GM10248 (cell line): ENCODE data around the gene ST8SIA6.

Source experiments
- CTCF ChIA-PET: fragments of 300-600 bp; sonication (Branson Sonifier 250); formaldehyde crosslinking; extraction: SDS; loops from one replicate; lab custom pipeline; 2021; ENCODE audit warnings: antibody characterized with exemption; lab: Yijun Ruan, JAX
- POLR2A ChIA-PET: fragments of 350-650 bp; sonication (Branson Sonifier 250); formaldehyde crosslinking; extraction: SDS; loops from one replicate; lab custom pipeline; 2020; ENCODE audit warnings: antibody characterized with exemption; lab: Yijun Ruan, JAX
- DNase-seq: peaks from one replicate; pipeline ENCODE4 v3.0.0; 2012; ENCODE audit errors: extremely low spot score
- CTCF ChIP-seq: IDR thresholded peaks from 2 replicates; pipeline ENCODE4 v1.5.1; 2012; ENCODE audit warnings: mild to moderate bottlenecking, low read depth; ENCODE audit errors: extremely low read depth, missing control alignments, control extremely low read depth

Gene ST8SIA6

GRCh38 chr10:17435187-17435586 lies 19.2 kb downstream of the ST8SIA6 start:
- CTCF ChIA-PET = interaction anchor here (1.2 kb wide), 1 partner anchor 9 kb away, joined by 5 read pairs; no protein-coding TSS in a partner anchor
- POLR2A ChIA-PET = no interaction called here
- no peak for DNase-seq
- no peak for TF ChIP-seq CTCF

DNA sequence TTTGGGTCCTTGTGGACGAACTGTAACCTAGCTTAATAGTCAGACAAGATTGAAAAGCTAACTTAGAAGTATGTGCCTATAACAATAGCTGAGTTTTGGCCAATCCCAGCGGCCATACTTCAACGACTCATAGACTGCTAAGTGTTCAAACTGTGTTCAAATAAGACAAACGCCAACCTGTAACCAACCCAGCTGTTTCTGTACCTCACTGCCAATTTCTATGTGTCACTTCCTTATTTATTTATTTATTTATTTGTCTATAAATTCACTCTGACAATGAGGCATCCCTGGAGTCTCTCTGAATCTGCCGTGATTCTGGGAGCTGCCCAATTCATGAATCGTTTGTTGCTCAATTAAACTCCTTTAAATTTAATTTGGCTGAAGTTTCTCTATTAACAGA lies 21.7 kb downstream of the ST8SIA6 start:
- ChIA-PET CTCF (interaction anchor here (1.2 to 1.4 kb wide), 3 partner anchors 8 to 24 kb away, joined by 4 to 5 read pairs (median 4); no protein-coding TSS in a partner anchor), POLR2A (no interaction called here)
- TF ChIP-seq CTCF = no peak
- DNase-seq = no peak

DNA sequence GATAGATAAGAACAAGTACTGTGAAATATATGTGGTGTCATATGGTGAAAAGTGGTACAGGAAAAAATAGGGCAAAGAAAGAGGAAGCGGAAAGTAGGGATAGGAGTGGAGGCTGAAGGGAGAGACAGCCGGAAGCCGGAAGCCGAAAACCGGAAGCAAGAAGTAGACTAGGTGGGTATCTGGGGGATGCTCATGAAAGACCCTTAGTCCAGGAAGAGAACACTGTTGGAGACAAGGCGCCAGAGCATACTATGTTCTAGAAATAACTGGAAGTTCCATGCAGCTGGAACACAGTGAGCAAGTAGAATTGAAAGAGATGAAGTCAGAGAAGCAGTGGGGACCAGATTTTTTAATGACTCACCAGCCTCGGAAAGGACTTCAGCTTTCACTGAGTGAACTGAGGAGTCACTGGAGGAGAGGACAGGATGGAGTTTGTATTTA lies 22.5 kb downstream of the ST8SIA6 start:
- ChIA-PET POLR2A (no interaction called here), CTCF (interaction anchor here (1.5 kb wide), 1 partner anchor 25 kb away, joined by 3 read pairs; no protein-coding TSS in a partner anchor)
- no peak for DNase-seq
- no peak for TF ChIP-seq CTCF

DNA sequence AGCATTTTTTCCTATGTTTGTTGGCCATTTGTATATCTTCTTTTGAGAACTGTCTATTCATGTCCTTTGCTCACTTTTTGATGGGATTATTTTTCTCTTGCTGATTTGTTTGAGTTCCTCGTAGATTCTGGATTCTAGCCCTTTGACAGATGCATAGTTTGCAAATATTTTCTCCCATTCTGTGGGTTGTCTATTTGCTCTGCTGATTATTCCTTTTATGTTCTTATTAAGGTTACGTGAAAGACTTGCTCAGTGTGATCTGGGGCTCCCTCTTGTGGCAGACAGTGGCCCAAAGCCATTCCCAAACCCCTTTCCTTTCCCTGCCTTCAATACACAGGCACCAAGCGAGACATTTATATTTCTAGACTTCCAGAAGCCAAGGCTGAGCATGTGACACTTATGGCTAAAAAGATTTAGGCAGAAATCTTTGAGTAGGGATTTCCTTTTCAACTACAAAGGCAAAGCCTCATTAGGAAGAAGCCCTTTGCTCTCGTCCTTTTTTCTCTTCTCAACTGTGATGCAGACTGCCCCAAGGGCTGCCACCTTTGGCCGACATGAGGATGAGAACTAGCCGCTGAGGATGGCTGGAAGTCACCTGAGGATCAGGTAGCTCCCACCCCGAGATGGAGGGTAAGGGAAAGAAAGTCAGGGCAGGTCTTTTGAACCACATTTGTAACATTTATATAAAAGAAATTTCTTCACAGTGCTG lies 23.6 kb downstream of the ST8SIA6 start:
- ChIA-PET POLR2A (no interaction called here), CTCF (interaction anchor here (1.5 to 1.6 kb wide), 2 partner anchors 26 to 588 kb away, joined by 3 read pairs; no protein-coding TSS in a partner anchor)
- peak; percentile 84 for TF ChIP-seq CTCF
- peak; percentile 40 for DNase-seq

GRCh38 chr10:17429490-17429889 lies 24.9 kb downstream of the ST8SIA6 start:
- CTCF ChIA-PET = interaction anchor here (0.9 to 2.2 kb wide), 8 partner anchors 10 to 586 kb away, joined by 3 to 6 read pairs (median 3); no protein-coding TSS in a partner anchor
- DNase-seq = no peak
- POLR2A ChIA-PET = no interaction called here
- no peak for TF ChIP-seq CTCF

GRCh38 chr10:17428351-17429097 lies 25.9 kb downstream of the ST8SIA6 start:
- CTCF ChIA-PET = interaction anchor here (1.5 to 2.2 kb wide), 3 partner anchors 9 to 24 kb away, joined by 3 to 6 read pairs (median 5); no protein-coding TSS in a partner anchor
- no peak for TF ChIP-seq CTCF
- no peak for DNase-seq
- POLR2A ChIA-PET = no interaction called here
